GM15510 (cell line): ENCODE measurements around the gene RUNX2.

Source experiments
- POLR2A ChIP-seq: IDR thresholded peaks from 3 replicates; pipeline ENCODE4 v1.6.1; 2011; ENCODE audit warnings: borderline replicate concordance; ENCODE audit not compliant: insufficient read length; ENCODE audit errors: extremely low read depth

RUNX2 gene

GRCh38 chr6:45617441-45617840, 289.3 kb downstream of the RUNX2 start:
- no peak for TF ChIP-seq POLR2A

- no peak for TF ChIP-seq POLR2A
These were observed 290.1 kb downstream of the RUNX2 start for GRCh38 chr6:45618259-45618658.

- no peak for TF ChIP-seq POLR2A
These were observed 291.2 kb downstream of the RUNX2 start for GRCh38 chr6:45619211-45619760.

GRCh38 chr6:45619994-45620471, 291.9 kb downstream of the RUNX2 start:
- TF ChIP-seq POLR2A, result no peak

GRCh38 chr6:45624228-45624627, 296.1 kb downstream of the RUNX2 start:
- no peak for TF ChIP-seq POLR2A

- TF ChIP-seq POLR2A, result no peak
These were observed 297.1 kb downstream of the RUNX2 start for GRCh38 chr6:45625191-45625664.

GRCh38 chr6:45626087-45626891, 298.2 kb downstream of the RUNX2 start:
- TF ChIP-seq POLR2A, result no peak

GRCh38 chr6:45630314-45630713, 302.2 kb downstream of the RUNX2 start:
- no peak for TF ChIP-seq POLR2A

- no peak for TF ChIP-seq POLR2A
These were observed 302.7 kb downstream of the RUNX2 start for GRCh38 chr6:45630801-45631200.

GRCh38 chr6:45631396-45631795, 303.3 kb downstream of the RUNX2 start:
- TF ChIP-seq POLR2A, result no peak

- no peak for TF ChIP-seq POLR2A
These were observed 305.3 kb downstream of the RUNX2 start for GRCh38 chr6:45633272-45633908.

GRCh38 chr6:45634231-45634630, 306.1 kb downstream of the RUNX2 start:
- TF ChIP-seq POLR2A, result no peak

- no peak for TF ChIP-seq POLR2A
These were observed 307.2 kb downstream of the RUNX2 start for GRCh38 chr6:45635284-45635867.

GRCh38 chr6:45637056-45637455, 308.9 kb downstream of the RUNX2 start:
- TF ChIP-seq POLR2A, result no peak

GRCh38 chr6:45637611-45638257, 309.6 kb downstream of the RUNX2 start:
- TF ChIP-seq POLR2A, result no peak
